Measurements from ENCODE around the gene RNASE7.

RNASE7 gene

GRCh38 chr14:21088687-21089086, 46.5 kb downstream of the RNASE7 start:
- no peak for DNase-seq

DNA sequence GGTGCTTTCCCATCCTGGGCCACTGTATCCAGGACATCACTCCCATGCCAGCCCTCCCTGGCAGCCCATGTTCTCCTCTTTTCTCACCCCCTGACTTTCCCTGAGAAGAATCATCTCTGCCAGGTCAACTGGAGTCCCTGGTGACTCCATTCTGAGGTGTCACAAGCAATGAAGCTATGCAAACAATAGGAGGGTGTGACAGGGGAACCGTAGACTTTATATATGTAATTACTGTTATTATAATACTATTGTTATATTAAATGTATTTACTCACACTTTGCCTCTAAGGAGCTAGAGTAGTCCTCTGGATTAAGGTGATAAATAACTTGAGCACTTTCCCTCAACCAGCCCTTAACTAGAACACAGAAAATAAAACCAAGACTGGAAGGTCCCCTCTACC, 47.1 kb downstream of the RNASE7 start:
- no peak for DNase-seq

- no peak for DNase-seq
Observed at GRCh38 chr14:21089877-21090193, 47.7 kb downstream of the RNASE7 start.

- no peak for DNase-seq
Observed at GRCh38 chr14:21090194-21090939, 48.2 kb downstream of the RNASE7 start.

DNA sequence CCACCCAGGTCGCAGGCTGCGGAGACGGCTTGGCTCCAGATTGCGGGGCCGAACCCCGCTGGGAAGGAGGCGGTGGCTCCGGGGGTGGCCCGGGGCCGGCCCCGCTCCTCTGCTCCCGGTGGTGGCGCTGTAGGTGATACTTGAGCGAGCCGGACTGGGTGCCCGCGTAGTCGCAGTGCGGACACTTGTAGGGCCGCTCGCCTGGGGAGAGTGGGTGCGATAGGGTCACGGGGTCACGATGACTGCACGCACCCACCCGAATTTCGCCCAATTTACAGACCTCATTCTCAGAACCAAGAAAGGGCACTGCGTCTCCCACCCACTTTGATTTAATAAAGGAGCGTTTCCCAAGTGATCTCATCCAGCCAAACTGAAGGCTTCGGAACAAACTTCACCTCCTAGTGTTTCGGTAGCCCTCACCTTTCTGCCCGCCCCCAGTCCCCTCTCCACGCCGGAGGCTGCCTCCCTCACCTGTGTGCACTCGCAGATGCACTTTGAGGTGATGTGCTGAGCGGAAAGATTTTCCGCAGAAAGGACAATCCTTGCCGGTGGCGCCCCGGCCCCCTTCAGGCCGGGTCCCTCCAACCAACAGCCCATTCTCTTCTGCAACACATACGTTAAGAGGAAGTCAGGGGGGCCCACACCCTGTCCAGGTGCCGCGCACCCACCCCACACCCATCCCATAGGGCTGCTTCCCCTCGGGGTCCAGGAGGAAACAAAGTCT, 48.9 kb downstream of the RNASE7 start:
- DNase-seq: no peak

- DNase-seq: no peak
Observed at GRCh38 chr14:21091821-21092272, 49.7 kb downstream of the RNASE7 start.

- DNase-seq: peak; percentile 86
Observed at GRCh38 chr14:21092273-21093011, 50.3 kb downstream of the RNASE7 start.

- DNase-seq: no peak
Observed at GRCh38 chr14:21093018-21093417, 50.9 kb downstream of the RNASE7 start.
